ENCODE measurements around the gene ZNF70.

DNA sequence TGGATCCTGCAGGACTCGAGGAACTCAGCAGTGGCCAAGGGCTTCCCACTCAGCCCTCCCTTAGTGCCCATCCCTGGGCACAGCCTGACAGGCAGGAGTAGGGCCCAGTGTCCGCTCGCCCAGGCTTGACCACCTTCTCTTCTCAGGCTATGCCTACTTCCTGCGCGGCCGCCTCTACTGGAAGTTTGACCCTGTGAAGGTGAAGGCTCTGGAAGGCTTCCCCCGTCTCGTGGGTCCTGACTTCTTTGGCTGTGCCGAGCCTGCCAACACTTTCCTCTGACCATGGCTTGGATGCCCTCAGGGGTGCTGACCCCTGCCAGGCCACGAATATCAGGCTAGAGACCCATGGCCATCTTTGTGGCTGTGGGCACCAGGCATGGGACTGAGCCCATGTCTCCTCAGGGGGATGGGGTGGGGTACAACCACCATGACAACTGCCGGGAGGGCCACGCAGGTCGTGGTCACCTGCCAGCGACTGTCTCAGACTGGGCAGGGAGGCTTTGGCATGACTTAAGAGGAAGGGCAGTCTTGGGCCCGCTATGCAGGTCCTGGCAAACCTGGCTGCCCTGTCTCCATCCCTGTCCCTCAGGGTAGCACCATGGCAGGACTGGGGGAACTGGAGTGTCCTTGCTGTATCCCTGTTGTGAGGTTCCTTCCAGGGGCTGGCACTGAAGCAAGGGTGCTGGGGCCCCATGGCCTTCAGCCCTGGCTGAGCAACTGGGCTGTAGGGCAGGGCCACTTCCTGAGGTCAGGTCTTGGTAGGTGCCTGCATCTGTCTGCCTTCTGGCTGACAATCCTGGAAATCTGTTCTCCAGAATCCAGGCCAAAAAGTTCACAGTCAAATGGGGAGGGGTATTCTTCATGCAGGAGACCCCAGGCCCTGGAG is 32.6 kb upstream of the ZNF70 start:
- no peak for TF ChIP-seq EZH2 (optimal IDR thresholded peaks at IDR 0.05; ENCODE audit: low read depth, low read length)
- TF ChIP-seq, protein P1, sequence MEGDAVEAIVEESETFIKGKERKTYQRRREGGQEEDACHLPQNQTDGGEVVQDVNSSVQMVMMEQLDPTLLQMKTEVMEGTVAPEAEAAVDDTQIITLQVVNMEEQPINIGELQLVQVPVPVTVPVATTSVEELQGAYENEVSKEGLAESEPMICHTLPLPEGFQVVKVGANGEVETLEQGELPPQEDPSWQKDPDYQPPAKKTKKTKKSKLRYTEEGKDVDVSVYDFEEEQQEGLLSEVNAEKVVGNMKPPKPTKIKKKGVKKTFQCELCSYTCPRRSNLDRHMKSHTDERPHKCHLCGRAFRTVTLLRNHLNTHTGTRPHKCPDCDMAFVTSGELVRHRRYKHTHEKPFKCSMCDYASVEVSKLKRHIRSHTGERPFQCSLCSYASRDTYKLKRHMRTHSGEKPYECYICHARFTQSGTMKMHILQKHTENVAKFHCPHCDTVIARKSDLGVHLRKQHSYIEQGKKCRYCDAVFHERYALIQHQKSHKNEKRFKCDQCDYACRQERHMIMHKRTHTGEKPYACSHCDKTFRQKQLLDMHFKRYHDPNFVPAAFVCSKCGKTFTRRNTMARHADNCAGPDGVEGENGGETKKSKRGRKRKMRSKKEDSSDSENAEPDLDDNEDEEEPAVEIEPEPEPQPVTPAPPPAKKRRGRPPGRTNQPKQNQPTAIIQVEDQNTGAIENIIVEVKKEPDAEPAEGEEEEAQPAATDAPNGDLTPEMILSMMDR (IDR thresholded peaks at IDR 0.05; ENCODE audit: low read length), result no peak
- TF ChIP-seq EZH2phosphoT487 (IDR thresholded peaks at IDR 0.05; ENCODE audit: low read length), result no peak
